Ectodermal cell (in vitro differentiated cells): Measurements from ENCODE around the gene TMEM221.

ENCODE experiments used
- H3K27ac ChIP-seq: 2 replicates; pipeline ENCODE4 v1.7.0; 2013; ENCODE audit warnings: mild to moderate bottlenecking, low read depth, low read length; ENCODE audit not compliant: insufficient read depth, poor library complexity, severe bottlenecking
- H3K27me3 ChIP-seq: 2 replicates; pipeline ENCODE4 v1.7.0; 2013; ENCODE audit warnings: mild to moderate bottlenecking, low read length; ENCODE audit not compliant: insufficient read depth, control insufficient read depth, poor library complexity, severe bottlenecking
- H3K36me3 ChIP-seq: one replicate; pipeline ENCODE4 v1.7.0; 2013; ENCODE audit warnings: low read length; ENCODE audit not compliant: control insufficient read depth, insufficient read depth
- H3K4me1 ChIP-seq: one replicate; pipeline ENCODE4 v1.7.0; 2013; ENCODE audit warnings: low read length; ENCODE audit not compliant: control insufficient read depth, insufficient read depth
- H3K4me3 ChIP-seq: 2 replicates; pipeline ENCODE4 v1.7.0; 2013; ENCODE audit warnings: low read depth, low read length, control low read depth; ENCODE audit not compliant: insufficient read depth
- H3K9me3 ChIP-seq: 2 replicates; pipeline ENCODE4 v1.7.0; 2013; ENCODE audit warnings: mild to moderate bottlenecking, low read length, moderate library complexity; ENCODE audit not compliant: control insufficient read depth
- WGBS, 2 experiments: methylation state at CpG; one replicate each; pipeline ENCODE4 v1.1.7; 2013; ENCODE audit warnings: missing lambda C conversion rate in 2 of 2; 5-methylcytosine and 5-hydroxymethylcytosine counted together

Gene TMEM221

GRCh38 chr19:17445526-17446165, 2.8 kb downstream of the TMEM221 start:
- H3K36me3 ChIP-seq, result no peaks in the 10 kb centered on the region
- no peaks in the 10 kb centered on the region for H3K9me3 ChIP-seq
- H3K4me3 ChIP-seq, result no peak overlapping the region
- WGBS, 2 experiments, result 88 to 95% methylated on average over 1 of the region's 1 CpG
- peaks cover 21% of the 10 kb centered on the region for H3K27me3 ChIP-seq
- H3K27ac ChIP-seq, result no peak overlapping the region
- H3K4me1 ChIP-seq, result no peaks in the 10 kb centered on the region

GRCh38 chr19:17441241-17442021, 7.0 kb downstream of the TMEM221 start:
- H3K36me3 ChIP-seq, result peaks cover under 1% of the 10 kb centered on the region
- no peaks in the 10 kb centered on the region for H3K4me1 ChIP-seq
- WGBS, 2 experiments, result 67 to 70% methylated on average over 8 of the region's 8 CpGs
- H3K4me3 ChIP-seq, result no peak overlapping the region
- no peak overlapping the region for H3K27ac ChIP-seq
- no peaks in the 10 kb centered on the region for H3K27me3 ChIP-seq
- no peaks in the 10 kb centered on the region for H3K9me3 ChIP-seq

GRCh38 chr19:17436874-17437267, 11.6 kb downstream of the TMEM221 start:
- Histone ChIP-seq H3K4me1 (no peaks in the 10 kb centered on the region), H3K27ac (no peak overlapping the region), H3K4me3 (no peak overlapping the region), H3K9me3 (no peaks in the 10 kb centered on the region), H3K27me3 (no peaks in the 10 kb centered on the region), H3K36me3 (peaks cover 5% of the 10 kb centered on the region)
- WGBS, 2 experiments, result 85 to 86% methylated on average over 7 of the region's 7 CpGs

- H3K4me1 ChIP-seq, result no peaks in the 10 kb centered on the region
- H3K36me3 ChIP-seq, result peaks cover 5% of the 10 kb centered on the region
- no peaks in the 10 kb centered on the region for H3K27me3 ChIP-seq
- H3K4me3 ChIP-seq, result no peak overlapping the region
- no peak overlapping the region for H3K27ac ChIP-seq
- 95 to 96% methylated on average over 25 of the region's 25 CpGs for WGBS, 2 experiments
- no peaks in the 10 kb centered on the region for H3K9me3 ChIP-seq
These were observed 12.2 kb downstream of the TMEM221 start for GRCh38 chr19:17436094-17436873.

GRCh38 chr19:17435218-17435617, 13.2 kb downstream of the TMEM221 start:
- no peaks in the 10 kb centered on the region for H3K9me3 ChIP-seq
- peaks cover 5% of the 10 kb centered on the region for H3K36me3 ChIP-seq
- 92 to 96% methylated on average over 7 of the region's 7 CpGs for WGBS, 2 experiments
- H3K4me1 ChIP-seq, result no peaks in the 10 kb centered on the region
- no peaks in the 10 kb centered on the region for H3K27me3 ChIP-seq
- H3K4me3 ChIP-seq, result no peak overlapping the region
- no peak overlapping the region for H3K27ac ChIP-seq

- H3K27me3 ChIP-seq, result no peaks in the 10 kb centered on the region
- 93 to 94% methylated on average over 7 of the region's 7 CpGs for WGBS, 2 experiments
- H3K4me3 ChIP-seq, result no peak overlapping the region
- H3K27ac ChIP-seq, result no peak overlapping the region
- no peaks in the 10 kb centered on the region for H3K4me1 ChIP-seq
- H3K36me3 ChIP-seq, result peaks cover 5% of the 10 kb centered on the region
- H3K9me3 ChIP-seq, result no peaks in the 10 kb centered on the region
These were observed 17.1 kb downstream of the TMEM221 start for GRCh38 chr19:17431417-17431816.

- no peak overlapping the region for H3K27ac ChIP-seq
- no peaks in the 10 kb centered on the region for H3K9me3 ChIP-seq
- H3K27me3 ChIP-seq, result no peaks in the 10 kb centered on the region
- no peak overlapping the region for H3K4me3 ChIP-seq
- H3K4me1 ChIP-seq, result peaks cover under 1% of the 10 kb centered on the region
- WGBS, 2 experiments, result 89 to 91% methylated on average over 17 of the region's 17 CpGs
- H3K36me3 ChIP-seq, result no peaks in the 10 kb centered on the region
These were observed 18.8 kb downstream of the TMEM221 start for GRCh38 chr19:17429641-17430113.

GRCh38 chr19:17424743-17425365, 23.6 kb downstream of the TMEM221 start:
- no peaks in the 10 kb centered on the region for H3K9me3 ChIP-seq
- no peaks in the 10 kb centered on the region for H3K36me3 ChIP-seq
- H3K27ac ChIP-seq, result no peak overlapping the region
- no peaks in the 10 kb centered on the region for H3K27me3 ChIP-seq
- H3K4me3 ChIP-seq, result peak overlapping the region; percentile 16
- peaks cover 4% of the 10 kb centered on the region for H3K4me1 ChIP-seq
- 13 to 14% methylated on average over 26 to 27 of the region's 27 CpGs for WGBS, 2 experiments

- no peak overlapping the region for H3K4me3 ChIP-seq
- peaks cover 4% of the 10 kb centered on the region for H3K4me1 ChIP-seq
- H3K9me3 ChIP-seq, result no peaks in the 10 kb centered on the region
- H3K27me3 ChIP-seq, result no peaks in the 10 kb centered on the region
- no peaks in the 10 kb centered on the region for H3K36me3 ChIP-seq
- WGBS, 2 experiments, result 93% methylated on average over 20 of the region's 20 CpGs
- no peak overlapping the region for H3K27ac ChIP-seq
These were observed 24.8 kb downstream of the TMEM221 start for GRCh38 chr19:17423429-17424208.
